ENCODE measurements around the gene POLR2B.
"Not testable (repeated sequence)": the region's sequence is repeated elsewhere in the genome, so short reads cannot be mapped to it uniquely, and the experiment has no call there.

The POLR2B gene

GRCh38 chr4:57053508-57053907 lies 74.8 kb downstream of the POLR2B start:
- no peak for DNase-seq (ENCODE audit: low read depth in 3 of 3)

DNA sequence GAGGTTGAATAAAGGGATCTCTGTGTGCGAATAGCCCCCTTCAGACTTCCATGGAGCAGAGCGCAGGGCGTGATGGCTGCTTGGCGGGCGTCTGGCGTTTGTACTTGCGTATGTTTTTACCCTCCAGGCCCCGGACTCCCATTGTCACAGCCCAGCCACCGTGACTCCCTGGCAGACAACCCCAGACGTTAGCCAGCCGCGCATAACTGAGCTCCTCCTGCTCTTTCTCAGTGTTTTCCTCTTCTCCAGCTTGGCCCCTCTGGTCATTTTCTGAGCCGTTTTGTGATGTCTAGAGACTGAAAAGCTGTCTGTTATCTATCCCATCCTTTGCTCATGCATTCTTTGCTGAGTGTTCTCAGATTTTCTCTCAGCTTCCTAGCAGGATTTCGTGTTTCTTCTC lies 77.2 kb downstream of the POLR2B start:
- no peak for DNase-seq (ENCODE audit: low read depth in 3 of 3)

- no peak for DNase-seq (ENCODE audit: low read depth in 3 of 3)
Measured at GRCh38 chr4:57059890-57060716, 81.4 kb downstream of the POLR2B start.

DNA sequence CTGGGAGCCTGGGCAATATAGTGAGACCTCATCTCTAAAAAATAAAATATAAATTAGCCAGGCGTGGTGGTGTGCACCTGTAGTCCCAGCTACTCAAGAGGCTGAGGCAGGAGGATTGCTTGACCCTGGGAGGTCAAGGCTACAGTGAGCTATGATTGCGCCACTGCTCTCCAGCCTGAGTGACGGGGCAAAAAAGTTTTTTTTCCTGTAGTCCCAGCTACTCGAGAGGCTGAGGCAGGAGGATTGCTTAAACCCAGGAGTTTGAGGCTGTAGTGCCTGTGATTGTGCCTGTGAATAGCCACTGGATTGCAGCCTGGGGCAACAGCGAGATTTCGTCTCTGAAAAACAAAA lies 82.0 kb downstream of the POLR2B start:
- not testable (repeated sequence) for DNase-seq (ENCODE audit: low read depth in 3 of 3)

- DNase-seq (ENCODE audit: low read depth in 3 of 3), result no peak
Measured at GRCh38 chr4:57061395-57061794, 82.7 kb downstream of the POLR2B start.

DNA sequence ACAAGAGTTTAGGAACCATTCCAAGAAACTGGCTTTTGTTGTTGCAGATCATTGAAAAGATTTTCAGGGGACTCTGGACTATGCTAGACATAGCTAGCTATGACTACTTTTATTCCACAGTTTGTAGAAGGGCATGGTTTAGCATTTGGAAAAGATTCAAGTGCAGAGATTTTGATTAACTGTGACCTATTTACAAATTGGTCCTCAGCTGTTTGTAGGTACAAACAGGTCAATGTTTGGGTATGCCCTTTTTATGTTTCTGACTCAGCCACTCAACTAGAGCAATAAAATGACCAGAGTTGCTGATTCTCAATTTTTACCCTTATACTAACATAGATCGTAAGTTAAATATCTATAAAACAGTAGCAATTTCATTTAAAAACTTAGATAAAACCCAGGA lies 84.8 kb downstream of the POLR2B start:
- no peak for DNase-seq (ENCODE audit: low read depth in 3 of 3)

DNA sequence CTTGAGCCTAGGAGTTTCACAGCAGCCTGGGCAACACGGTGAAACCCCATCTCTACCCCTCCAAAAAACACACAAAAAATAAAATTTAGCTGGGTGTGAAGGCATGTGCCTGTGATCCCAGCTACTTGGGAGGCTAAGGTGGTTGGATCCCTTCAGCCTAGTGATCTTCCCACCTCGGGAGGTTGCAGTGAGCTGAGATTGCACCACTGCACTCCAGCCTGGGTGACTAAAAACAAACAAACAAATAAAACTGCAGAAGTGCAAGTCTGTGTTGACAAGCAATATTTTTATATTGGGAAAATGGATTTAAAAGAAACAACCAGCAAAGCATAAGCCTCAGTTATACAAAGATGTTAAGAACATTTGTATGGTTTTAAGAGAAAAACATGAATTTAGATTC lies 85.4 kb downstream of the POLR2B start:
- no peak for DNase-seq (ENCODE audit: low read depth in 3 of 3)

DNA sequence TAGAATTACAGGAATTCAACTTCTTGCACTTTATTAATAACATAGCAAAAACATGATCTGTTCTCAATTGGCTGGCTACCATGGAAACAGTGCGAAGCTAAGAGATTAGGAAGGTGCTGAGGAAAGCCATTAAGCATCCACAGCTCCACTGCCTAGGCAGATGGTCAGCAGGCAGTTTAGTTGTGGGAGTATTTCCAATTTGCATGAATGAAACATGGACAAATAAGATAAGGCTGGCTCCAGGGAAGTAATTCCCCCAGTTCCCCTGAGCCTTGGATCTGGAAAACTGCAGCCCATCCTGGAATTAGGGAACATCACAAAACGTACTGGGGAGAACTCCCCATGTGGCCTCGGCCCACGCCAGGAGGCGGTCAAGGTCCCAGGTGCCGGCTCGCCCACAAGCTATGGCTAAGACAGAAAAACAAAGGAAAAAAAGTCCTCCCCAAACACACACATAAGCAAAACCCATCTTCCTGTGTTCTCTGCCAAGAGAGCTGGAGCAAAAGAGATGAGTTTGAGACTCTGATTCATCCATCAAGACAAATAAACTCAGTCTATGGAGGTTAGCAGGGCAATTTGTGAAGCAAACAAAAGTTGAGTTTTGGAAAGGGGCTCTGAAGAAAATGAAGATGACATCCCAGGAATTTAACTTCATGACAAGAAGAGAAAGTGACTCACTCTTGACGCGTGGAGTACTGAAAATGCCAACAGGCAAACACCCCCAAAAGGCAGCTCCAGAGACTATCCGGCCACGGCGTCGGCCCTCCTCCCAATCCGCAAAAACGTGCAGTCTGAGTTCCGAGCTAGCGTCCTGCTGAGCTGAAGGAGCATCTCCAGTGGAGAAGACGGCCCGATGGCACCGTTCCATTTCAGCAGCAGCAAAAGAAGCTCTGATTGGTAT lies 86.4 kb downstream of the POLR2B start:
- DNase-seq (ENCODE audit: low read depth in 3 of 3), result no peak

- DNase-seq (ENCODE audit: low read depth in 3 of 3), result no peak
Measured at GRCh38 chr4:57065730-57066482, 87.2 kb downstream of the POLR2B start.

DNA sequence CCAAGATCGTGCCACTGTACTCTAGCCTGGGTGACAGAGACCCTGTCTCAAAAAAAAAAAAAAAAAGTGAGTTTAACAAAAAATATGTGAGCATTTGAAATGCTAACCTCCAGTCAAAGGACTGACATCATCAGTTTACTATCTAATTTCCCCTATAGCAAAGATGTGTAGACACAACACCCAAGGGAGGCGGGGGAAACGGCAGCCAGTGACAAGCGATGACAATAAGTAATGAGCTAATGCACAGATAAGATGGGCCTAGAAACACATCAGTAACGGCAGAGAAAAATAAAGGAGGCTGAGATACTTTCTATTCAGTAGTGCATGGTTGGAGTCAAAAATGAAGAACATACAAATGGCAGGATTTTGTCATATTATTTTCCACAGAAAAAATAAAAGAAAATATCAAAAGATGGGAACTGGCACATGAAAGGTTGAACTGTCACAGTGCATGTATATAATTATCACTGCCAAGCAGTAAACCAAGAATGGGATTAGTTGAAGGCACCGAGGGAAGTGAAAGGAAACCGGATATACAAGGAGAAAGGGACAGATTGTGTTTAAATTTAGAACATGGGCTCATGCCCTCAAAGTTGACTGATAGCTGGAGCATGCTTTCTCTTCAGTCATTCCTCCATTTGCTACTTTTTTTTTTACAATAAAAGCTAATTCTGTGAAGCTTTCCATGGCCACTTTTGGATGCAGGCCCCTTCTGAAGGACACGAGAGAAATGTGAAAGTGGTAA lies 89.7 kb downstream of the POLR2B start:
- DNase-seq (ENCODE audit: low read depth in 3 of 3), result no peak

GRCh38 chr4:57070461-57070860 lies 91.8 kb downstream of the POLR2B start:
- DNase-seq (ENCODE audit: low read depth in 3 of 3), result no peak

DNA sequence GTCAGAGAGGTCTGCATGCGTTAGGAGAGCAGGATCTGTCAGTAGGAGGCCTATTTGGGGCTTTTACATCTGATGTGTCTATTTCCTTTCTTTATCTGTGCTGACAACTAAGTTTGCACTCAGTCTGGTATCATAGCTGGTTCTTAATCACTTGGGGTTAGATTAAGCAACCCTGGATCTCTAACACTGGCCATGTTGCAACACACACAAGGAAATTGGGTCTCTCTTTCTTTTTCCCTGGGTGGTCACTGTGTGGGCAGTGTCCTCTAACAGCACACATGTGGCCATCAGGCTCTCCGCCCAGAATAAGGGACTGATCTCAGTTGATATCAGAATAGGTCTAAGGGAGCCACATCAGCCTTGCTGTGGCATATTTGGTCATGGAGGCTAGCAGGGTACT lies 92.6 kb downstream of the POLR2B start:
- DNase-seq (ENCODE audit: low read depth in 3 of 3), result no peak

DNA sequence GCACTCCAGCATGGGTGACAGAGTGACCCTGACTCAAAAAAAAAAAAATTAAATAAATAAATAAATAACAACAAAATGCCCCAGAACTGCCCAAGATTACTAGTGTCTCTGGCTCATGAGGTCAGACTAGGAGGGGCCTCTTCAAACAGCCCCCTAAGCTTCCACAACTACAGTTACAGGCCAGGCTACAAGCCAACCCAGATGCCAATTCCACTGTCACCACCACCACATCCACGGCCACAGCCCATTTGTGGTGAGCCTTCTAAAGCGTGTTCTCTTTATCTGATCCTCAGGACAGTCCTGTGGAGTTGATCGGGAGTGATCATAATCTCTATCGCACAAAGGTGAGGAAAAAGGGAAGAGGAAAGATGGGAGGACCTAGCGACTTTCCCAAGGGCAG lies 94.9 kb downstream of the POLR2B start:
- DNase-seq (ENCODE audit: low read depth in 3 of 3), result no peak

GRCh38 chr4:57074744-57075143 lies 96.0 kb downstream of the POLR2B start:
- DNase-seq (ENCODE audit: low read depth in 3 of 3), result no peak

DNA sequence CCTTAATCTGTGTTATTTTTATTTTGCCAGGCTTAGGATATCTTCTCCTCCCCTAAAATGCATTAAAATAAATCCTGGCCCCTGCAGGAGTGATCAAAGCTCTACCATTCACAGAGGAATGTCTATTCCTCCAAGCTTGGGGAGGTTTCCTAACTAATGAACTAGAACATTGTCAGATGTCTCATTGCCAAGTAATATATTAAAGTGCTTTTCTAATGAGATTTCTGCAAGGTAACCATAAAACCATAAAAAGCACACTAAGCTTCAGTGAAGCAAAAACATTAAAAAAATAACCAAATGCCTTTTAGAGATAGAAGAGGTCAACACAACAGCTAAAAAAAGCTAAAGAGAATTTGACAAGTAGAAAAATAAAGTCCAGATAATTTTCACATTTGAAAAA lies 96.7 kb downstream of the POLR2B start:
- DNase-seq (ENCODE audit: low read depth in 3 of 3), result no peak

GRCh38 chr4:57076646-57077045 lies 98.0 kb downstream of the POLR2B start:
- no peak for DNase-seq (ENCODE audit: low read depth in 3 of 3)

DNA sequence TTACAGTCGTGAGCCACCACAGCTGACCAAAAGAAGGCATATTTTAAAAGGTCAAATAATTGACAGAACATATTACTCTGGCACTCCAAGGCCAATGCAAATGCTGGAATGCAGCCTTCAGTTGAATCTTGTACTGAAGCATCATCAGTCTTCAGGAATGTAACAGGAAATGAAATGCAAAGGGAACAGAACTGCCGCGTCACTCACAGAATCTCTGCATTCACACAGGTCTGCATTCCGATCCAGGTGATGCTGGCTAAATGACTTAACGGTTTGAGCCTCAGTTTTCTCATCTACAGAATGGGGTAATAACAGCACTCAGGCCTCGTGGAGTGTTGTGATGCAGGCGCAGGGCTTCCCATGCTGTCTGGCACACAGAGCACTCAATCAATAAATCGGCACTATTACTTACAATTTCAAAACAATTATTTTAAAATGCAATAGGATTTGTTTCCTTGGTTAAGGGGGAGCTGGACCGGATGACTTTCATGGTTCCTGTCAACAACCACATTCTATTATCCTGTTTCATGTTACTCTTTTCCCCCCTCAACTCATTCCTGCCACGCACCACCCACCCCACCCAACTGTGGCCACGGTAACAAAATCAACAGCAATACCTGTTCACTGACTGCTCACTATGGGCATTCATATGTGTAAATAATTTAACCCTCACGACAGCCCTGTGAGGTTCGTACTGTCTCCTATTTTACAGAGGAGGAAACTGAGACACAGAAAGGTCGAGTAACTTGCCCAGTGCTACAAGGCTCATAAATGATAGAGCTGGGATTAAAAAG lies 99.1 kb downstream of the POLR2B start:
- no peak for DNase-seq (ENCODE audit: low read depth in 3 of 3)

GRCh38 chr4:57078685-57079521 lies 100.2 kb downstream of the POLR2B start:
- DNase-seq (ENCODE audit: low read depth in 3 of 3), result no peak

Data from stimulated activated CD4-positive, alpha-beta T cell treated with anti-CD3 and anti-CD28 coated beads, TNF-alpha, amount 100 ng/mL, for 48 hours (primary cell).